ENCODE data around the gene IFNW1.
"Not testable (repeated sequence)": the region's sequence is repeated elsewhere in the genome, so short reads cannot be mapped to it uniquely, and the experiment has no call there.

Gene IFNW1

DNA sequence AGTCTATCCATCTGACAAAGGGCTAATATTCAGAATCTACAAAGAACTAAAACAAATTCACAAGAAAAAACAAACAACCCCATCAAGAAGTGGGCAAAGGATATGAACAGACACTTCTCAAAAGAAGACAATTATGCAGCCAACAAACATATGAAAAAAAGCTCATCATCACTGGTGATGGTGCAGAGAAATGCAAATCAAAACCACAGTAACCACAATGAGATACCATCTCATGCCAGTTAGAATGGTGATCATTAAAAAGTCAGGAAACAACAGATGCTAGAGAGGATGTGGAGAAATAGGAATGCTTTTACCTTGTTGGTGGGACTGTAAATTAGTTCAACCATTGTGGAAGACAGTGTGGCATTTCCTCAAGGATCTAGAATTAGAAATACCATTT lies 13.4 kb downstream of the IFNW1 start:
- not testable (repeated sequence) for H3K27ac Mint-ChIP-seq

DNA sequence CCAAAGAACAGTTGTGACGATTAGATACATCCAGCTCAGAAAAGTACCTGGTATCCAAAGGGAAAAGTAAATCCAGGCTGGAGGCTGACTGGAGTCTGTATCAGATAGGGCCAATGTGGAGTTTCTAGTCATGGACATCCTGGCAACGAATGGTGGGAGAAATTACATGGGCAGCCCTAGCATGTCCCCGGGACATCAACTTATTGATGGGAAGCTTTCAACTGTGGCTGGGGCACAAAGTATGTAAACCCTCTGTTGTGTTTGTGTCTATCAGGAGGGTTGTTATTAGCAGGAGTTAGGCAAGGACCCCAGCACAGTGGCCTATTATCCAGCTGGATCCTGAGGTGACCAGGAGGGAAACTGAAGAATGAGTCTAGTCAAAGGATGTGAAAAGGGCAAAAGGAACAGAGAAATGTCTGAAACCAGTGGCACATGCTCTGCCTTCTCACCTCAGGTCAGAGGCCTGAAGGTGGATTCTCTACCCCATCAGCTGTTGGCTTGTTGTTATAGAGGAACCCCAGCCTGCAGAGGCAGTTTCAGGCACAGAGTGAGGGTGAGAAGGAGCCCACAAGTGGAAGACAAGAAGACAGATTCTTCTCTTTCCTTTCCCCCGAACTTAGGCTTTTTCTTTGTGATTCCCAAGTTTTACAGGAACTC lies 19.9 kb downstream of the IFNW1 start:
- Mint-ChIP-seq H3K27ac (no peak overlapping the region), H3K4me1 (ENCODE audit: low read depth) (no peaks in the 10 kb centered on the region), H3K9me3 (ENCODE audit: low read depth) (no peaks in the 10 kb centered on the region), H3K4me3 (no peak overlapping the region), H3K36me3 (peaks cover 2% of the 10 kb centered on the region), H3K27me3 (peaks cover 8% of the 10 kb centered on the region)

More for the DNA sequence above, 13.4 kb downstream of the IFNW1 start:
- not testable (repeated sequence) for H3K9me3 Mint-ChIP-seq (ENCODE audit: low read depth); H3K4me1 Mint-ChIP-seq (ENCODE audit: low read depth); H3K4me3 Mint-ChIP-seq; H3K27me3 Mint-ChIP-seq
- H3K36me3 Mint-ChIP-seq: peaks cover 13% of the 10 kb centered on the region

DNA sequence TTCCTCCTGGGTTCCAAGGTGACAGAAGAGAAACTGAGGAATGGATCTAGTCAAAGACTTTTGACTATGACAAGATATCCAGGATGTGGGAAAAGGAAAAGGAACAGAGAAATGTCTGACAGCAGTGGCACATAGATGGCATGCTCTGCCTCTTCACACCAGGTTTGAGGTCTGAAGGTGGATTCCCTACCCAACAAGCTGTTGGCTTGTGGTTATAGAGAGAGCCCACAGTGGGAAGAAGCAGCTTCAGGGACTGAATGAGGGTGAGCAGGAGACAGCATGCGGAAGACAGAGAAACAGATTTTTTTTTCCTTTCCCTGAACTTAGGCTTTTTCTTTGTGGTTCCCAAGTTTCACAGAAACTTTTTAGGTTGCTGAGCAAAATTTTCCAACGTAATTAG lies 20.6 kb downstream of the IFNW1 start:
- Mint-ChIP-seq H3K4me1 (ENCODE audit: low read depth) (no peaks in the 10 kb centered on the region), H3K27me3 (peaks cover 8% of the 10 kb centered on the region), H3K27ac (no peak overlapping the region), H3K4me3 (no peak overlapping the region), H3K36me3 (no peaks in the 10 kb centered on the region), H3K9me3 (ENCODE audit: low read depth) (no peaks in the 10 kb centered on the region)

DNA sequence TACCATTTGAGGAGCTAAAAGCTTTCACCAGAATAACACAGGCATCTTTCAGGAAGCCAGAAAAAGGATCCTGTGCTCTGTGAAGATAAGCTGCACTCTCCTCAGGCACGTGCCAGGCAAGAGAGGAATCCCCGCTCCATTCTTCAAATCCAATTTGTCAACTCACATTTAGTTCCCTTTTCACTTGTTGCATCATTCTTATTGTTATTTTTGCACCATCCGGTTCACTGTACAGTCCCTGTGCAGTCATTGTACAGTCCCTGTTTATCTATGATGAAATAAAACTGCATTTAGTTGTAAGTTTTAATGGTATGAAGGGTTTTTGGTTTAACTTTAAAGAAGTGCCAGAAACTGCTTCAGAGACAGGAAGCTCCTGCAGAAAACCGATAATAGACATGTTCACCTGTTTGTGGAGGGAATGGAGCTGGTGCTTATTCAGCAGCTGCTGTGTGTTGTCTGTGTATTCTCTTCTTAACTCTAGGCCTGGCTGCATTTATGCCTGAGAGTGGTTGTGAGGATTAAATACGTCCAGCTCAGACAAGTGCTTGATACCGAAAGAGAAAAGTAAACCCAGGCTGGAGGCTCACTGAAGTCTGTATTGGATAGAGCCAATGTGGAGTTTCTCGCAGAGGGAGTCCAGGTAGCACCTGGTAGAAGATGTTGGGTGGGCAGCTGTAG lies 22.4 kb downstream of the IFNW1 start:
- H3K27me3 Mint-ChIP-seq: no peaks in the 10 kb centered on the region
- no peaks in the 10 kb centered on the region for H3K9me3 Mint-ChIP-seq (ENCODE audit: low read depth)
- no peaks in the 10 kb centered on the region for H3K36me3 Mint-ChIP-seq
- H3K4me1 Mint-ChIP-seq (ENCODE audit: low read depth): no peaks in the 10 kb centered on the region
- no peak overlapping the region for H3K4me3 Mint-ChIP-seq
- H3K27ac Mint-ChIP-seq: no peak overlapping the region

DNA sequence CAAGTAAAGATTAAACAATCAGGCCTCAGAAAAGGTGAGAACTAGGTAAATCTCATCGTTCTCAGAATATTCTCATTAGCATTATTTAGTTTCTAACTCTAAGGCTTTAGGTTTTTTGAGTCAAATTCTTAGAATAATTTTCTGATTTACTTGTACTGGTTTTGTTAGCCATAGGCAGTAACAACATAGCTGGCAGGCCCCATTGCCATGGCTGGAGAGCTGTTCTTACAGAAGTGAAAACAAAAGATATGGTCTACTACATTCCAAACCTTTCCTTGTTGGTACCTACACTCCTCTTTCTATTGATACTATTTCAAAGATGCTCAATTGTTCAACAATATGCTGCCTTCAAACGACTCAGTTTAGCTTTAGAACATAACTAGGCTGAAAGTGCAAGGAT lies 27.3 kb downstream of the IFNW1 start:
- Mint-ChIP-seq H3K4me3 (no peak overlapping the region), H3K27ac (no peak overlapping the region), H3K9me3 (ENCODE audit: low read depth) (no peaks in the 10 kb centered on the region), H3K36me3 (no peaks in the 10 kb centered on the region), H3K4me1 (ENCODE audit: low read depth) (no peaks in the 10 kb centered on the region), H3K27me3 (no peaks in the 10 kb centered on the region)

DNA sequence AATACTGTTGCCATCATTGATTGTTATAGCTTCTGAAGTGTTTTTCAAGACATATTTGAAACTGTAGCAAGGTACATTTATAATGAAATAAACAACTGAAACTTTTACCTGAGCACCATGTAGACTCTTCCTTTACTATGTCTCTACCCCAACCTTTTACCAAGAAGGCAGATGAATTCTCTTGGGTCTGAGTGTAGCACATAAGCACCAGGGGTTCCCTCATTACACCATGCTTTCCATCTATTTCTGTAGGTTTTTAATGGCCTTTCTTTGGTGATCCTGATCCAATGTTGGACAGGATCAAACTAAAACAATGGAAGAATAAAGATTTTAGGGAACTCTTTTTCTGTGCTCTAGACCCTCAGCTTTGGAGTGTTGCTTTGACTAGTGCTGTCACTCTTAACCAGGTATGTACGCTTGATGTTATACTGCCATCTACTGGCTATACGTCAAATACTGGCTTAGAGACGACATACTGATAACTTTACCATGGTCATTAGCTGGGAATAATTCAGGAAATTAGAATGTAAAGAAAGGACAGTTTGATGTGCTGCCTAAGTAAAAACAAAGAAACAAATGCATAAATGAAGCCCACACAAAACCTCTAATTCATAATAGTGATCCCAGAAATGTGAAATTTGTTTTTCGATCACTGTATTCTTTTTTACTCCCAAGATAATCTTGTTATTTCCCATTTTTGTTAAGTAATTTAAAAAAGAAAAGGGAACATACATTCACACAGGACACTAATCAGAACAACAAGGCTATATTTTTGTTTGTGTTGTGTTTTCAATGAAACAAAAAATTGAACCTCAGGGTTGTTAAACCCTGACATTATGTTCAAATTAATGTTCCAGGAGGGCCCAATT lies 30.7 kb downstream of the IFNW1 start:
- Mint-ChIP-seq H3K27me3 (no peaks in the 10 kb centered on the region), H3K9me3 (ENCODE audit: low read depth) (no peaks in the 10 kb centered on the region), H3K36me3 (no peaks in the 10 kb centered on the region), H3K4me1 (ENCODE audit: low read depth) (no peaks in the 10 kb centered on the region), H3K4me3 (no peak overlapping the region), H3K27ac (no peak overlapping the region)

DNA sequence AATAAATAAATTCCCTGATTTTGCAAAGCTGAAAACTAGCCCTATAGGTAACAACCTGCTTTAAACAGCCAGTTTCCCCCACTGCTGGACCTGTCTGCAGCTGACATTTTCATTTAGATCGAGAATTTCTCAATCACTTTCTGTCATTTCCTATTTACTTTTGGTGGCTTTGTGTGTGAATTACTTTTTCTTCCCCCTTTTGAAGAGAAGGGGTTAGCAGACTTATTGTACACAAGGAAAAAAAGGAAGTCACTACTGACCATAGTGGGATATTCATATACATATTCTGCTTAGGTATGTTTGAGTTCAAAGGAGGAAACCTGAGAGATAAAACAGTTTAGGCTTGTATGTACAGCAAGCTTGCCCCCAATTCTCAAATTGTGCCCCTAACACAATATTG lies 36.8 kb downstream of the IFNW1 start:
- H3K27ac Mint-ChIP-seq: no peak overlapping the region
- H3K27me3 Mint-ChIP-seq: no peaks in the 10 kb centered on the region
- H3K4me3 Mint-ChIP-seq: no peak overlapping the region
- H3K9me3 Mint-ChIP-seq (ENCODE audit: low read depth): no peaks in the 10 kb centered on the region
- peaks cover 2% of the 10 kb centered on the region for H3K36me3 Mint-ChIP-seq
- peaks cover 7% of the 10 kb centered on the region for H3K4me1 Mint-ChIP-seq (ENCODE audit: low read depth)

DNA sequence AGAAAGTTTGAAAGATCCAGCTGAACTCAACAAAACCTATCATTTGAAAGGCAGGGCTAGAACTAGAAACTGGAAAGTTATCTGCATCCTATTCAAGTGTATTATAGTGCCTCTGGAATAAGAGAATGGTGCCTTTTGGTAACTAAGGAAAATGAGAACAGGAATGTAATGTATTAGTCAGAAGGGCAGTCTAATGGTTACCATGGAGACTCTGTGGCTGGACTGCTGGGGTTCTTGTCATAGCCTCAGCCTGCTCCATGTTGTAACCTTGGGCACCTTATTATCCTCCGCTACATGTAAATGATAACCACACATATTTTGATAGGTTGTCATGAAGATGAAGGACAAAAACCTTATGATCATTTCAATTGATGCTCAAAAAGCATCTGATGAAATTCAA lies 39.3 kb downstream of the IFNW1 start:
- Mint-ChIP-seq H3K27me3 (no peaks in the 10 kb centered on the region), H3K4me1 (ENCODE audit: low read depth) (peaks cover 10% of the 10 kb centered on the region), H3K9me3 (ENCODE audit: low read depth) (no peaks in the 10 kb centered on the region), H3K36me3 (peaks cover 2% of the 10 kb centered on the region), H3K27ac (no peak overlapping the region), H3K4me3 (no peak overlapping the region)

DNA sequence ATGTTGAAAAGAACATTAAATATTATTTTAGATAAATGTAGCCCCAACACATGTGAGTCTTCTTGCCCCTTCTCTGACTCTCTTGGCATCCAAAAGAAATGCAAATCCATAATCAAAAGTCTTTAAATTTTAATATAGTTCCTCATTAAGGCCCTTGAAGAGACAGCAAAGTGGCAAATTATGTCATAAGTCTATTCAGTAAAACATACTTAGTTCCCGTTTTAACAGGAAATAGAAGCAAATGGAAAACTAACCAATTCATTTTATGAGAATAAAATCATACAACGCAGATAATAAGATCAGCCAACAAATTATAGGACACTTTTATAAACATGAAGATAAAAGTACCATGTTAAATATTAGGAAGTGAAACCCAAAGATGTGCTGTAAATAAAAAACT lies 43.8 kb downstream of the IFNW1 start:
- Mint-ChIP-seq H3K4me3 (no peak overlapping the region), H3K9me3 (ENCODE audit: low read depth) (no peaks in the 10 kb centered on the region), H3K4me1 (ENCODE audit: low read depth) (peaks cover 32% of the 10 kb centered on the region), H3K27ac (no peak overlapping the region), H3K36me3 (no peaks in the 10 kb centered on the region), H3K27me3 (no peaks in the 10 kb centered on the region)

DNA sequence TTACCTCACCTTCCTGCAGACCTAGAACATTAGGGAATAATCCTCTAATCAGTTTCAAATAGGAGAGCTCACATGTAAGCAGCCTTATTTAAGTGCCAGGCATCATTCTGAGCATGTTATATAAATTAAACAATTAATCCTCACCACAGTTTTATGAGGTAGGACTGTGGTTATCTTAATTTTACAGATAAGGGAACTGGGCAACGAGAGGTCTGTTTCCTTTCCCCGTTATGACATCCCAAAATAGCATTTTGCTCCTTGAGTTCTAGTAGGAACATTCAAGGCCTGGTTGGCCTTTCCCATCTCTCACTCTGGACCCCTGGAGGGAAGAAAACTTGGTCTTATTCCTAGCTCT lies 44.8 kb downstream of the IFNW1 start:
- H3K4me3 Mint-ChIP-seq: peak overlapping the region; percentile 70
- H3K36me3 Mint-ChIP-seq: no peaks in the 10 kb centered on the region
- H3K4me1 Mint-ChIP-seq (ENCODE audit: low read depth): peaks cover 39% of the 10 kb centered on the region
- H3K9me3 Mint-ChIP-seq (ENCODE audit: low read depth): no peaks in the 10 kb centered on the region
- no peaks in the 10 kb centered on the region for H3K27me3 Mint-ChIP-seq
- H3K27ac Mint-ChIP-seq: peak overlapping the region; percentile 88

DNA sequence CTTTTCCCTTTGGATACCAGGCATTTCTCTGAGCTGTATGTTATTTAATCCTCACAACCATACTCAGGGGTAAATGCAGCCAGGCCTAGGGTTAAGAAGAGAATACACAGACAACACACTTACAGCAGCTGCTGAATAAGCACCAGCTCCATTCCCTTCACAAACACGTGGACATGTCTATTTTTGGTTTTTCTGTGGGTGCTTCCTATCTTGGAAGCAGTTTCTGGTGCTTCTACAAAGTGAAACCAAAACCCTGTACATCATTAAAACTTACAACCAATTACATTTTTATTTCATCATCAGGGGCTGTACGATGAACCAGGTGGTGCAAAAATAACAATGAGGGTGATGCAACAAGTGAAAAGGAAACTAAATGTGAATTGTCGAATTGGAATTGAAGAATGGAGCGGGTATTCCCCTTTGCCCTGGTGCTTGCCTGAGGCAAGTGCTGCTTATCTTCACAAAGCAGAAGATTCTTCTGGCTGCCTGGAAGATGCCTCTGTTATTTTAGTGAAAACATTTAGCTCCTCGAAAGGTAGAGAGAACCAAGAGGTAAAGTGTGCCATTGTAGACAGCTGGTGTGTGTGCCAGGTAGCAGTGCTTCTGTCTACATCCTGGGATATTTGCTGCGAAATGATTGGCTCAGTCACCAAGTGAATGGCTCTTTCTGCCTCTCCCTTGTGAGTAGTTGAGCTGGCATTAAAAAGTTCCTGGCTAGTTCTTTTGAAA lies 45.3 kb downstream of the IFNW1 start:
- Mint-ChIP-seq H3K4me3 (peak overlapping the region; percentile 70), H3K4me1 (ENCODE audit: low read depth) (peaks cover 44% of the 10 kb centered on the region), H3K27ac (peak overlapping the region; percentile 88), H3K27me3 (no peaks in the 10 kb centered on the region), H3K36me3 (no peaks in the 10 kb centered on the region), H3K9me3 (ENCODE audit: low read depth) (no peaks in the 10 kb centered on the region)

DNA sequence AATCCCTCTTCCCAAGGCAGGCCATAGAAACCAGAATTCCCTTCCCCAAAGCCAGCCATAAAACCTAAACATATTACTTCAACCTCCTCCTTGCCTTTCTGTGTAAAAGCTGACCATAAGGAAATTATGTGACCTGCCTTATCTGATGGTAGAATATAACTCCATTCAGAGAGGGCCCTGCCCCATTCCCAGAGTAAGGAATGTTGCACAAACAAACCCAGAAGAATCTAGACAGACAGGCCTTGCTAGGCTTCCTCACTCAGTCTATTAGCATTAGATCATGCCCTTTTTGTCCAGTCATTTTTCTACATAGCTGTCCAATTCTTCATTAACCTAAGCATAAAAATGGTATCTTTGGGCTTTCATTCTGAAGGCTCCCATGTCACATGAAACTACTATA lies 46.1 kb downstream of the IFNW1 start:
- Mint-ChIP-seq H3K9me3 (ENCODE audit: low read depth) (no peaks in the 10 kb centered on the region), H3K4me3 (no peak overlapping the region), H3K27me3 (no peaks in the 10 kb centered on the region), H3K36me3 (no peaks in the 10 kb centered on the region), H3K27ac (peak overlapping the region; percentile 88), H3K4me1 (ENCODE audit: low read depth) (peaks cover 42% of the 10 kb centered on the region)

Measured in activated naive CD8-positive, alpha-beta T cell (primary cell).